DMS79 treated with DMSO at 0.1 percent for 48 hours (cell line): ENCODE measurements around the gene STAU1.
"Not testable (repeated sequence)": the region's sequence is repeated elsewhere in the genome, so short reads cannot be mapped to it uniquely, and the experiment has no call there.

Source experiments
- DNase-seq: peaks from one replicate; lab custom pipeline; 2025; lab: John Stamatoyannopoulos, UW

STAU1 gene

GRCh38 chr20:49118307-49118706 lies 69.8 kb downstream of the STAU1 start:
- DNase-seq = no peak

DNA sequence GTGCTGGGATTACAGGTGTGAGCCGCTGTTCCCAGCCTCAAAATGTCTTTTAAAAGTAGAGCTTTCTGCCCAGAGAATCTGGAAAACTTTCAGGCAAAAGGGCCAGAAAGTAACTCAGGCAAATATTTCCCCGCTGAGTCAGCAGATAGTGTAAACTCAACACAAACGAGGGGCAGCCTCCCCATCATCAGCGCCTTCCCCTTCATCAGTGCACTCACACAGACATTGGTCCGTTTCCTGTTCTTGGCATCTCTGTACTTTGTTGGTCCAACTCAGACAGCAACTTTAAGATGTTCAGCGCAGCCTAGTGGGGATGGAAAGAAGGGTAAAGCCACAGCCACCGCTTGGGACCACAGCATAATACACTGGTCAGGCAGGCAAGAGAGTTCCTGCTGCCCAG lies 72.6 kb downstream of the STAU1 start:
- DNase-seq = no peak

DNA sequence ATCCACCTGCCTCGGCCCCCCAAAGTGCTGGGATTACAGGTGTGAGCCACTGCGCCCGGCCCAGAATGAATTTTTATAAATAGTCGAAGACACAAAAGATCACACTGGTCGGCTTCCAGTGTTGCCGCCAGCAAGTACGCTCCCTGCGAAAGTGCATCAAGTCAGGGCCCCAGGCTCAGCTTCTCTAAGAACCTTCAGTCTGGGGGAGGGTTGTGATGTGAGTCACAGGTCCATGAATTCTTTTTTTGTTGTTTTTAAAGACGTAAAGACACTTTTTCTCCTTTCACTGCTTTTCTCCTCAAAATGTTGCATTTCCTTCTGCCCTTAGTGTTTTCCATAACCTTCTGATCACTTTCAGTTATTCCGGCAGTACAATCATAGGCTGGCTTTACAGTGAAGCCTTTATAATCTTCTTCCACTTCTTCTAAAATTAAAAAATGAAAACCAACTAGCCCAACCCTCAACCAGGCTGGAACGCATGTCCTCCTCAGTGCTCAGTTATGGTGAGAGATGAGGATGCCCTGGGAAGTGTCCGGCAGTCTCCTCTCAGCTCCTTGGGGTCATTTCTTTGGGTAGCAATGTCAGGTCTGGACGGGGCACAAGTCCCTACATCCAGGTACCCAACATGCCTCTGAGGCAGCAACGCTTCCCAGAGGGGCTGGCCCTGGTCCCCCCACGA lies 75.4 kb downstream of the STAU1 start:
- DNase-seq = no peak

DNA sequence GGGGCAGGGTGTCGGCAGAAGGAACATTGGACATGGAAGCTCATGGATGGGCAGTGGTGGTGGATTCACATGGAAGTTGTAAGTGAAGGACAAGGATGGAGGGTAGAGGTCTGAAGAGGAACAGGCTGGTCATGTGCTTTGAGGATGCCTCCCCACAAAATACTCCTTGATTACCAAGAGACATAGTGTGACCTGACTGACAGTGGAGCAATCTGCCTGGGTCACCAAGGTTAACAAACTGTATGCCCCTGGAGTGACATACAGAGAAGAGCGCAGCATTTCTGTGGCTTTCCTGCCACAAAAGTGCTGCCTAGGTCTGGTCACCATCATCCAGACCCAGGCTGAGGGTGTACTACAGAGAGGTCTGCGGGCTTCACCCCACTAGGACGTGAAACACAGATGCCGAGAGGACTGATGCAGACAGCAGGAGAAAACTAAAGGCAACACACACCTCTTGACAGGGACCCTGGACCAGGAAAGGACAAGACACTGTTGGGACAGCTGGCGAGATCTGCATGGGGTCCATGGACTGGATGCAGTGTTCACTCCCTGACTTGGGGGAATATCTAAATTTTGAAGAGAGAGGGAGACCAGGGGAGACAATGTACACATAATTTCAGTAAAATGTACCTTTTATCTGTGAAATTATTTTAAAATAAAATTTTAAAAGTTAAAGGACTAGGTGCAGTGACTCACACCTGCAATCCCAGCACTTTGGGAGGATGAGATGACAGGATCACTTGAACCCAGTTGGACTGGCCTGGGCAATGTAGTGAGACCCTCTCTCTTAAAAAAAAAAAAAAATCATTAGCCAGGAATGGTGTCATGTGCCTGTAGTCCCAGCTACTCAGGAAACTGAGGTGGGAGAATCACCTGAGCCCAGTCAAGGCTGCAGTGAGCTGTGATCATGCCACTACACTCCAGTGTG lies 77.1 kb downstream of the STAU1 start:
- DNase-seq = no peak

DNA sequence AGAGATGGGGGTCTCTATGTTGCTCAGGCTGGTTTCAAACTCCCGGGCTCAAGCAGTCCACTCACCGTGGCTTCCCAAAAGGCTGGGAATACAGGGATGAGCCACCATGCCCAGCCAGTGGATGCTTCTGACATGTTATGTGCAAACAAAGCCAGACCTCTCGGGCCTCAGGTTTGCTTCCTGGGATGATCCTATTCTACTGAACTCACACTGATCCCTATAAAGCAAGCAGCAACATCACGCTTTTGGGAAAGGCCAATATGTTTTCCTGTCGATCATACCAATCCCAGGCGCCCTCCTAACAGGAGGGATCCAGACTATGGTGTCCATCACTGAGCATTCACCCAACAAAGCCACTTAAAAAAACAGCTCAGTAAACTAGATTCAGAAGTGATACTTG lies 81.8 kb downstream of the STAU1 start:
- no peak for DNase-seq

DNA sequence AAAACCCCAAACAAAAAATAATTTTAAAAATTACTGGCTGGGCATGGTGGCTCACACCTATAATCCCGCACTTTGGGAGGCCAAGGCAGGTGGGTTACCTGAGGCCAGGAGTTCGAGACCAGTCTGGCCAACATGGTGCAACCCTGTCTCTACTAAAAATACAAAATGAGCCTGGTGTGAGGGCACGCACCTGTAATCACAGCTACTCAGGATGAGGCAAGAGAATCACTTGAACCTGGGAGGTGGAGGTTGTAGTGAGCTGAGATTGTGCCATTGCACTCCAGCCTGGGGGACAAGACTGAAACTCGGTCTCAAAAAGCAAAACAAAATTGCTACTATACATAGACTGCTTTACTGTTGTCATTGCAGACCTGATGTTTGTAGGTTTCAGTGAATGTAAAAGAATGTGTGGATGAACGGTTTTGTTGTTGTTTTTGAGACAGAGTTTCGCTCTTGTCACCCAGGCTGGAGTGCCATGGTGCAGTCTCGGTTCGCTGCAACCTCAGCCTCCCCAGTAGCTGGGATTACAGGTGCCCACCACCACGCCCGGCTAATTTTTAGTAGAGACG lies 83.1 kb downstream of the STAU1 start:
- DNase-seq = not testable (repeated sequence)

GRCh38 chr20:49104365-49104648 lies 83.8 kb downstream of the STAU1 start:
- DNase-seq = no peak

DNA sequence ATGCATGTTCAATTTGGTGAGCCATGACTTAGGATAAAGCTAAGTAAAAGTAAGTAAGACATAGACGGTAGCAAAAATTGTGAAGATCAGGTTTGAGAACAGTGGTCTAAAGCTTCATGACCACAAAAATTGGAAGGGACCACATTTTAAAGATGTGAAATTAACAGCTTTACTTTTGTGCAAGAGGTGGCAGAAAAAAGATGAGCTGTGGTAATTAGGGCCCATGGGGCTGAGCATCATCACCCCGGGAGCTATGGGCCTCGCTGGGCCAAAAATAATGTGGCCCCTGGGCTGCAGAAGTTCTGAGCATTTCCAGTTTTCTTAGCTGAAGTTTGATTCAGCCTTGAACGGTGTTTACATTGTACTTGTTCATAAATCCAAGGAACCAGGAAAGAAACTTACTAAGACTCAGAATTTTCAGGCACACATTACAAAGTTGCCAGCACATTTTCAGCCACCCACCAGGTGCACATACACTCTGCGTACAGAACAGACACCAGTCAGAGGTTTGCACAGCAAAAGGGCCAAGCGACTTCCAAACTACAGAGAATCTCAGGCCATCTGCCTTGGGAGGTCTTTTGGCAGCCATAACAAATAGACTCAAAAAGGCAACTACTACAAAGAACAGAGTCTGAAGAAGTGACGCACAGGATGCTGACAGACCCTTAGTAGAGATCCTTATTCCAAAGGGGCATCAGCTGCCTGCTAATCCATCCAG lies 84.3 kb downstream of the STAU1 start:
- no peak for DNase-seq

DNA sequence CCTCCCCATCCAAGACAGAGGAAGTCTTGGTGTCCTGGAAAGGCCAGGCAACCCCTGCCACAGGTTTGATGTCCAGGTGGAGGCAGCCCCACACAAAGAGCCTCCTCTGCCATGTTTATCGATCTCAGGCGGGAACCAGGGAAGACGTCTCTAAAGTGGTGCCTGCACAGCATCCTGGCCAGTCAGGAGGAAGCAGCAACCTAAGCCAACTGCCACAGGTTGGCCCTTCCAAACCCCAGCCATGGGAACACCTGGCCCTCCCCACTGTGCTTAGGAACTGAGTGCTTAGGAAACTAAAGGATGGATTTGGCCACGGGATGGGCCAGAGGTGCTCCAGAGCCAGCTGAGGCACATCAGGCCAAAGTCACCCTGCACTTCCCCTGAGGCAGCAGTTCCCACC lies 85.1 kb downstream of the STAU1 start:
- DNase-seq = no peak

- no peak for DNase-seq
These were observed 87.2 kb downstream of the STAU1 start for GRCh38 chr20:49100972-49101371.

- DNase-seq = not testable (repeated sequence)
These were observed 87.8 kb downstream of the STAU1 start for GRCh38 chr20:49100292-49100691.

DNA sequence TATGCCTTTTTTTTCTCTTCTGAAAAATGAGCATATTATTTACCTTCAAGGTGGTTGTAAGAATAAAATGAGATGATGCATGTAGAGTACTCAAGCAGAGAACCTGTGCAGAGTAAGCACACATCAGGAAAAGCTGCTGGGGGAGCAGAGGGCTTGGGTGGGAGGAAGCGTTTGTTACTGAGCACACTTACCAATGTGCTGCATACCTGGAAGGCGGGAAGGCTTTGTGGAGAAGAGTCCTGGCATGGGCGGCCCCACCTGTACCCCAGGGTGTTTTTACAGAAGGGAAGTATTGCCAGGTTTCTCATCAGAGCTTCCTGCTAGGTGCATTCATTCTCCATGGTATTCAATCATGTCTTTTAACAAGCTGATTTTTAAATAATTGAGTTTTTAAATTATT lies 89.1 kb downstream of the STAU1 start:
- DNase-seq = no peak

DNA sequence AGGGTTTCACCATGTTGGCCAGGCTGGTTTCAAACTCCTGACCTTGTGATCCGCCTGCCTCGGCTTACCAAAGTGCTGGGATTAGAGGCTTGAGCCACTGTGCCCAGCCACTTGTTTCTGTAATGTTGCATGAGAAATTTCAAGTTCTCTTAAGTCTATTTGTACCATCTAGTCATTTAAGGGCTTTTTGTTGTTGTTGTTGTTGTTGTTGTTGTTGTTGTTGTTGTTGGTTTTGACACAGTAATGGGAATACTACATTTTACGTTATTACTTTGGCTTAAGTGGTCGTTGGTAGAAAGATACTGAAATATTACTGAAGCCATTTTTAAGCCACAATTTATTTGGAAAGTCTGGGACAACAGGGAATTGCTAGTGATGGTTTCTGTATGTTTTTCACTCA lies 90.0 kb downstream of the STAU1 start:
- no peak for DNase-seq

DNA sequence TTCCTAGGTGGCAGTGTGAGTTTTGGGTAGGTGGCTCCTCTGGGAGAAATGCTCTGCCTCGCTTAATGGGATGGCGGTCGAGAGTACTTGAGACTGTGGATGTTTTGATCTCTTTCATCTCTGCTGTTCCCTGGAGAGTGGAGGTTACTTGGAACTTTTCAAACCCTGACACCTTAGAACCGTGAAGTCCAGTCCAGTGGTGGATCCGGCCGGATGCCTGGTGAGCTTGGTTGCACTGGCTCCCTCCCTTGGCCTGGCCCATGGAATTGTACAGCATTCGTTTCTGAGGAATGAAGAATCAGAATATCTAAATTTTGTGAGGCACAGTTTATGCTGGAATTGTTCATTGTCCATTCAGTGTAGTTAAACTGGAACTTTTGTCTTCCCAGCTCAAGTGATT lies 91.0 kb downstream of the STAU1 start:
- no peak for DNase-seq

DNA sequence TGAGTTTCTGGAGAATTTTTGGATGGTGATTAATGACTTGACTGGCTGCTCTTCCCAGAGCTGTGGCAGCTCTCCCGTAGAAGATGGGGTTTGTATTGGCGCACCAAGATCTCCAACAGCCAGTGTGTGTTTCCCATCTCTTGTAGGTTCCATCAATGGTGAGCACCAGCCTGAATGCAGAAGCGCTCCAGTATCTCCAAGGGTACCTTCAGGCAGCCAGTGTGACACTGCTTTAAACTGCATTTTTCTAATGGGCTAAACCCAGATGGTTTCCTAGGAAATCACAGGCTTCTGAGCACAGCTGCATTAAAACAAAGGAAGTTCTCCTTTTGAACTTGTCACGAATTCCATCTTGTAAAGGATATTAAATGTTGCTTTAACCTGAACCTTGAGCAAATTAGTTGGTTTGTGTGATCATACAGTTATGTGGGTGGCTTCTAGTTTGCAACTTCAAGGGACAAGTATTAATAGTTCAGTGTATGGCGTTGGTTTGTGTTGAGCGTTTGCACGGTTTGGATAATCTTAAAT lies 91.9 kb downstream of the STAU1 start:
- no peak for DNase-seq

GRCh38 chr20:49091762-49092161 lies 96.4 kb downstream of the STAU1 start:
- DNase-seq = no peak

DNA sequence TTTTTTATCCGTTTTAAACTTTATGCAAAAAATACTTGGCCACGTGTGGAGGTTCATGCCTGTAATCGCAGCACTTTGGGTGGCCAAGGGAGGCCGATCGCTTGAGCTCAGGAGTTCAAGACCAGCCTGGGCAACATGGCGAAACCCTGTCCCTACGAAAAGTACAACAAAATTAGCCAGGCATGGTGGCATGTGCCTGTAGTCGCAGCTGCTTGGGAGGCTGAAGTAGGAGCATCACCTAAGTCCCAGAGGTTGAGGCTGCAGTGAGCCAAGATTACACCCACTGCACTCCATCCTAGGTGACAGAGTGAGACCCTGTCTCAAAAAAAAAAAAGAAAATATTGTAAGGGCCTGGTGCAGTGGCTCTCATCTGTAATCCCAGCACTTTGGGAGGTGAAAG lies 97.0 kb downstream of the STAU1 start:
- DNase-seq = no peak

DNA sequence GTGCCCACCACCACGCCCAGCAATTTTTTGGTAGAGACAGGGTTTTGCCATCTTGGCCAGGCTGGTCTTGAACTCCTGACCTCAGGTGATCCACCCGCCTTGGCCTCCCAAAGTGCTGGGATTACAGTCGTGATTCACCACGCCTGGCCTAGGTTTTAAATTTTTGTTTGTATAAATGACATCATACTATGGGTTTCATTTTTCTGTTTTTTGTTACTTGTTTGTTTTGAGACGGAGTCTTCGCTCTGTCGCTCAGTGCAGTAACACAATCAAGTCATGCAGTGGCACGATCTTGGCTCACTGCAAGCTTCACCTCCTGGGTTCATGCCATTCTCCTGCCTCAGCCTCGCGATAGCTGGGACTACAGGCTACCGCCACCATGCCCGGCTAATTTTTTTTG lies 105.8 kb downstream of the STAU1 start:
- DNase-seq = not testable (repeated sequence)

DNA sequence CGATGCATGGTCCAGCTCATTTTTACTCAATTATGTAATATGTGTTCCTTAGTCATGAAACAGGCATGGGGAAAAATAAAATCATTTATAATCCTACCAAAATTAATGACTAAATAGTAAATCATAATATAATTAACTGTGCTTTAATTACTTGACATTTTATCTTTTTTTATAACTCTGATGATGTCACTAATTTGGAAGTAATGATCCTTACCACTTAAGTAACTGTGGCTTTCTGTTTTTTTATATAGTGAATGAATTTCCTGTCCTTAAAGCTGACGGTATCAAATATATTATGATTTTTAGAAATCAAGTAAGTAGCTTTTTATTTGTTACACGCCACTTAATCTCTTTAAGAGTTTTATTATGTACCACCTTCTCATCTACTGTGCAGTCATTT lies 109.8 kb downstream of the STAU1 start:
- no peak for DNase-seq

DNA sequence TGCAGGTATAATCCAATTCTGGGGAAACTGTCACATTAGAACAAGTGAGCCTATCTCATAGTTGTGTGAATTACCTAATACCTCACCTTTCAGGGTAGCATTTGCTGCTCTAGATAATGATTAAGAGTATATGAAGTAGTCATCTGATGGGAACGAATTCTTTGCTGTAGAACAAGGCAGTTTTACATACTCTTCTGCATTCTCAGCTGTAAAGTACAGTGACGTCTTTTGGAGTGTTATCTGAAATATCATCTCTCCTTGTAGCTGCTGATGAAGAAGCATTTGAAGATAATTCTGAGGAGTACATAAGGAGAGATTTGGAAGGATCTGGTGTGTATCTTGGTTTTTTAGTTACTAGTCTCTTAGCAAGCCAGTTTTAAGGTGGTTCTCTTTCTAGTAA lies 113.6 kb downstream of the STAU1 start:
- no peak for DNase-seq
